Right lobe of liver (tissue), 6 donors: ENCODE measurements around the gene CTDSPL. TPM values are rescaled to one million over a fixed set of nuclear protein-coding genes. Genes with fewer than 3 reads are reported as not detected.
A peak's percentile ranks its signal among the peaks of the same experiment; 100 is the strongest.

Experiments used
- ATAC-seq, 4 donors: fragments of 200-7000 bp; cut with Tn5 transposase; one replicate each; pipeline ENCODE4 v1.9.1; 2020; ENCODE audit warnings: mild to moderate bottlenecking in 4 of 4, moderate library complexity in 4 of 4
- DNase-seq, 3 donors: peaks; one replicate each; pipeline ENCODE4 v3.0.0-alpha.2; 2020
- H3K27ac ChIP-seq, 3 donors: fragments of 200-600 bp; one replicate each; pipeline ENCODE4 v1.8.0; 2022
- H3K27me3 ChIP-seq, 2 donors: fragments of 200-600 bp; one replicate each; pipeline ENCODE4 v1.8.0; 2022
- H3K36me3 ChIP-seq, 4 donors: fragments of 200-600 bp; sonication (generic) in 1 of 4; one replicate each; pipeline versions ENCODE4 v1.5.1 to v1.8.0; 2017 to 2022; ENCODE audit warnings: control low read depth in 1 of 4
- H3K4me1 ChIP-seq, 4 donors: fragments of 200-600 bp; sonication (generic) in 1 of 4; one replicate each; pipeline versions ENCODE4 v1.5.1 to v1.8.0; 2017 to 2022; ENCODE audit warnings: control low read depth in 1 of 4
- H3K4me3 ChIP-seq, 3 donors: fragments of 200-600 bp; one replicate each; pipeline ENCODE4 v1.8.0; 2022
- H3K9me3 ChIP-seq, 4 donors: fragments of 200-600 bp; sonication (generic) in 1 of 4; one replicate each; pipeline versions ENCODE4 v1.5.1 to v1.8.0; 2017 to 2022; ENCODE audit warnings: control low read depth in 1 of 4
- POLR2A ChIP-seq: fragments of 450-650 bp; IDR thresholded peaks from one replicate; pipeline ENCODE4 v1.6.1; 2017; ENCODE audit warnings: antibody characterized with exemption, mild to moderate bottlenecking
- WGBS: methylation state at CpG from one replicate; pipeline ENCODE4 v1.1.6; 2018; ENCODE audit warnings: low coverage, low lambda C conversion rate; ENCODE audit not compliant: insufficient coverage; ENCODE audit errors: missing lambda C conversion rate; 5-methylcytosine and 5-hydroxymethylcytosine counted together
- intact Hi-C, 2 donors: fragments of 100-400 bp; cut with DNase I; formaldehyde crosslinking; loops; one replicate each; pipeline versions ENCODE4 v1.11.2 to v1.14.1; 2022
- total RNA-seq, 6 experiments: library from RNA; depleted of rRNA in 2 of 6; stranded (reverse); fragments of >200 nt in 2 of 6; fragmentation: NEBNext Ultra II Directional in 3 of 6; extraction: Animal tissue kit (Norgen Biotek cat#: 25700) in 3 of 6; gene quantifications; one replicate each; pipeline versions ENCODE4 v1.1.0 to v1.2.4, GENCODE V29; 2016 to 2023
- TF ChIP-seq, protein P1 (sequence below), 4 donors: fragments of 200-600 bp in 3 of 4; fragments of 450-650 bp in 1 of 4; IDR thresholded peaks; one replicate each; pipeline versions ENCODE4 v1.5.1 to v1.8.0; 2016 to 2022; ENCODE audit warnings: antibody characterized with exemption in 4 of 4, mild to moderate bottlenecking in 2 of 4
- donor health status: DM: no; HTN: yes; CAD: no.
- donor health status: DM: no; HTN: no; CAD: no.
- donor health status: DM: no; HTN: no; CAD: no.
- donor health status: DM: no; HTN: yes; CAD: no.
- donor health status: DM: no; HTN: yes; CAD: no.

The CTDSPL gene
- total RNA-seq, 6 experiments from 2014 or later = 14.9 to 22.8 (median 18.0) TPM

DNA sequence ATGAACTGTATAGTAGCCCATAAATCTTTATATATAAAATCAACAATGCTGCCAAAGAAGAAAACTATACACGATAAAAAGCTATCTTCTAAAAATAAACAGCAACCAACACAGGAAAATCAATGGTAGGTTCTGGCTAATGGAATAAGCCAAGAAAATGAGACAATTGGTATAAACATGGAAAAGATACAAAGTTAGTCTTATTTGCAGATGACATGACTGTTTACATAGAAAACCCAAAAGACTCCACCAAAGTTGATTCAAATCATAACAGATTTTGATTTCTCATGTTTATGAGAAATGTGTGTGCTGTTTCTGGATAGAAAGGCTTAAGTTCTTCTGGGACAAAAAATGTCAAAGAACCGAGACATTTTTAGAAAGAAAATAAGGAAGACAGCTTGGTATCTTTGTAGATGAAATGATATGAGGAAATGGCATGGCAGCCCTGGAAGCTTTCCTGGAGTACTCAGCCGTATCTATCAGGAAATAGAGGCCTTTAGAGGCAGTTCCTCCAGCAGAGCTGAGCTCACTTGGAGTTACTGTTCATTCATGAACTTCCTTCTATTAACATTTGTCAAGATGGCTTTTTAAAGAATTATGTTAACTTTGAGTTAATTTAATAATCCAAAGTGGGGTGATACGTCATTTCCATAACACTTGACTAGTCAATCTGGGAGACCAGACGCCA, 92.2 kb downstream of the CTDSPL start:
- peak in 2 of 4 donors; percentile 25 to 38 for ATAC-seq
- Histone ChIP-seq H3K27me3 (no peaks in the 10 kb centered on the region), H3K27ac (no peak overlapping the region), H3K4me3 (no peak overlapping the region), H3K9me3 (no peaks in the 10 kb centered on the region), H3K4me1 (peaks cover 0 to 5% (median 2%) of the 10 kb centered on the region in 4 donors), H3K36me3 (peaks cover 0 to 3% (median 0%) of the 10 kb centered on the region in 4 donors)
- intact Hi-C loops = no loop called here
- DNase-seq = peak in 1 of 3 donors; percentile 12
- no peak for TF ChIP-seq POLR2A
- TF ChIP-seq, protein P1, sequence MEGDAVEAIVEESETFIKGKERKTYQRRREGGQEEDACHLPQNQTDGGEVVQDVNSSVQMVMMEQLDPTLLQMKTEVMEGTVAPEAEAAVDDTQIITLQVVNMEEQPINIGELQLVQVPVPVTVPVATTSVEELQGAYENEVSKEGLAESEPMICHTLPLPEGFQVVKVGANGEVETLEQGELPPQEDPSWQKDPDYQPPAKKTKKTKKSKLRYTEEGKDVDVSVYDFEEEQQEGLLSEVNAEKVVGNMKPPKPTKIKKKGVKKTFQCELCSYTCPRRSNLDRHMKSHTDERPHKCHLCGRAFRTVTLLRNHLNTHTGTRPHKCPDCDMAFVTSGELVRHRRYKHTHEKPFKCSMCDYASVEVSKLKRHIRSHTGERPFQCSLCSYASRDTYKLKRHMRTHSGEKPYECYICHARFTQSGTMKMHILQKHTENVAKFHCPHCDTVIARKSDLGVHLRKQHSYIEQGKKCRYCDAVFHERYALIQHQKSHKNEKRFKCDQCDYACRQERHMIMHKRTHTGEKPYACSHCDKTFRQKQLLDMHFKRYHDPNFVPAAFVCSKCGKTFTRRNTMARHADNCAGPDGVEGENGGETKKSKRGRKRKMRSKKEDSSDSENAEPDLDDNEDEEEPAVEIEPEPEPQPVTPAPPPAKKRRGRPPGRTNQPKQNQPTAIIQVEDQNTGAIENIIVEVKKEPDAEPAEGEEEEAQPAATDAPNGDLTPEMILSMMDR (IDR thresholded peaks at IDR 0.05) = no peak
- 55% methylated on average over 5 of the region's 5 CpGs for WGBS

DNA sequence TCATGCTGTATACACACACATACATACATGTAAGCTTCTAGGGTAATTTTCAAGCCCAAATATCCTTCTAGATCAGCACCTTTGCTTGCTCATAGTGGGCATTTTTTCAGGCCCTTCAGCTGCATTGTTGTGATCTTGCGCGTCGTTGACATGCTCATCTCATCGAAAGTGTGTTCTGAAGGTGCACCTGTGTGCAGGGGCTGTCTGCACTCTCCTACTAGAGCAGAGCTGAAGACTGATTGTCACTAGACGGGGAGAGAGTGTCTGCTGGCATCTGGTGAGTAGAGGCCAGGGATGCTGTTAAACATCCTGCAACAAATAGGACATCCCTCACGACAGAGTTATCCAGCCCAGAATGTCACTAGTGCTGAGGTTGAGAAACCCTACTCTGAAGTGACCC, 93.2 kb downstream of the CTDSPL start:
- 67% methylated on average over 3 of the region's 6 CpGs for WGBS
- intact Hi-C loops = no loop called here
- Histone ChIP-seq H3K27me3 (no peaks in the 10 kb centered on the region), H3K27ac (no peak overlapping the region), H3K36me3 (peaks cover 0 to 3% (median 0%) of the 10 kb centered on the region in 4 donors), H3K9me3 (no peaks in the 10 kb centered on the region), H3K4me1 (peaks cover 0 to 7% (median 2%) of the 10 kb centered on the region in 4 donors), H3K4me3 (no peak overlapping the region)
- ATAC-seq (no peak), DNase-seq (no peak)
- TF ChIP-seq, protein P1 (IDR thresholded peaks at IDR 0.05) = no peak
- no peak for TF ChIP-seq POLR2A

DNA sequence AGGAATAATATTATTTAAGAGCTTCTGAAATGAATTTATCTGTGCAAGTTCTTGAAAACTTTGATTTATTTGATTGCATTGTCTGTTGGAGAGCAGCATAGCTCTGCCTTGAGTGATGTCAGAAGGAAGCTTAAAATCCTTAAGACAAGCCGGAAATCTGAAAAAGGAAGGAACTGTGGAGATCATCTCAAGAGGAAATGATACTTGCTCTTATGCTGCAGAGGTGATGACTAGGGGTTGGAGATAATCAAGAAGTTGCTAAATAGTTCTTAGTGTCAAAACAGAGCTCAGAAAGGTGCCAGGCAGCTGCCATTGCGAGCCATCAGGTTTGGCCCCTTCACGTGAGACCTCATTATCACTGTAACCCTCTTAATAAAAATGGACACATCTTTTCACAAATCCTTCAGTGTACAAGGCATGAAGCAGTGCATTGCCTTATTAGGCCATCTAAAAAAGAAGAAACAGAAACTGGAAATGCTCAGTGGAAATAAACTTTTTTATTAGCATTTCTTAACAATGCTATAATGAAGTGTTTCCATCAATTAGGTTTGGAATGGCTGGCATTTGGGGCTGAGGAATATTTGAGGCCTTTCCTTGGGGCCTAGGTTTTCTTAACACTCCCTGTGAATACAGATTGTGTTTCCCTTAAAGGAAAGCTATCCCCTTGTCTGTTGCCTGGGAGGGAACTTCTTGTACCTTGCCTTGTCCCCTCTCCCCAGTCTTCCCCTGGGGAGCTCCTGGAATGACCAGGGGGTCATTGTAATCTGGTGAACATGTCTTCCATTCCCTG, 94.4 kb downstream of the CTDSPL start:
- Histone ChIP-seq H3K9me3 (no peaks in the 10 kb centered on the region), H3K4me3 (no peak overlapping the region), H3K27me3 (no peaks in the 10 kb centered on the region), H3K27ac (peak overlapping the region; percentile 6 to 40 (median 25)), H3K36me3 (peaks cover 0 to 3% (median 0%) of the 10 kb centered on the region in 4 donors), H3K4me1 (peaks cover 0 to 8% (median 2%) of the 10 kb centered on the region in 4 donors)
- 50% methylated on average over 3 of the region's 3 CpGs for WGBS
- ATAC-seq = peak; percentile 44 to 64 (median 60)
- DNase-seq = peak in 1 of 3 donors; percentile 23
- intact Hi-C loops = no loop called here
- TF ChIP-seq, protein P1 (IDR thresholded peaks at IDR 0.05) = no peak
- no peak for TF ChIP-seq POLR2A

DNA sequence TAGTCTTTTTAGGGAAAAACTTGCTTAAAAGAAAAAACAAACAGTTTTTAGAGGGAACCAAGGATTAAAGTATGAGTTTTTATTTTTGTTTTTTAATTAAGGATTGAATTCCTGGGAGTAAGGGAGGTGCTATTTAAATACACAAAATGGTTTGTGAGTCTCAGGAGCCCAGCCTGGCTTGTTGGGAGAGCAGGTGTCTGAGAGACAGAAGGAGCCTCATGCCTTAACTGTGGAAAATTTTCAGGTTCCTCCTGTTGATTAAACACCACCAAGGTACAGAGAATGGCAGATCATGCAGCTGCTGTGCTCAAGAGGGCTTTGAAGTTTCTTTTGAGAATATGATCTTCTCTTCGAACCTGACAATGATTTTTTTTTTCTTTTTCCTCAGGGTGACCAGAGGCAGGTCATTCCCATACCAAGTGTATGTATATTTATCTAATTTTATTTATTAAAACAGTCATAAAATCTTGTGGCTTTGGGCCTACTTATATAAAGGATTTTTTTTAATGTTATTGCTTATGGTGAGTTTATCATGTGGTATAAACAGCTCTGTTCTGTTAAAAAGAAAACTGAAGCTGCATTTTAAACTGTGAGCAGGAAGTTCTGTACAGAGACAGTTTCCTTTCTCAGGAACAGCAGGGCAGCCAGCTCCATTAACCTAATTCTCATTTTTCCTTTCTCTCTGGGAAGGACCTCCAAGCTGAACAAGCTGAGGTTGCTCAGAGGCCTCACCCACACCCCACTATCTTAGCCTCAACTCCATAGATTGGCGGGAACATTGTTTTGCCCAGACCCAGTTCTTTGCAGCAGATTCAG, 95.3 kb downstream of the CTDSPL start:
- peak; percentile 30 to 62 (median 40) for ATAC-seq
- Histone ChIP-seq H3K27ac (peak overlapping the region; percentile 6 to 41 (median 40)), H3K4me3 (no peak overlapping the region), H3K27me3 (no peaks in the 10 kb centered on the region), H3K36me3 (peaks cover 0 to 3% (median 0%) of the 10 kb centered on the region in 4 donors), H3K9me3 (no peaks in the 10 kb centered on the region), H3K4me1 (peaks cover 0 to 16% (median 3%) of the 10 kb centered on the region in 4 donors)
- intact Hi-C loops = no loop called here
- 52% methylated on average over 2 of the region's 2 CpGs for WGBS
- peak in 1 of 3 donors; percentile 27 for DNase-seq
- TF ChIP-seq POLR2A = no peak
- TF ChIP-seq, protein P1 (IDR thresholded peaks at IDR 0.05) = no peak
